Prostate gland (tissue), 2 donors: ENCODE measurements around the gene PCNX1.

Source experiments
- POLR2A ChIP-seq: fragments of 450-650 bp; IDR thresholded peaks from one replicate; pipeline ENCODE4 v1.6.1; 2016; ENCODE audit warnings: antibody characterized with exemption, mild to moderate bottlenecking
- POLR2AphosphoS5 ChIP-seq: sonication (generic); formaldehyde crosslinking; IDR thresholded peaks from one replicate; pipeline ENCODE4 v1.6.1; 2017; ENCODE audit warnings: antibody characterized with exemption
- TF ChIP-seq, protein P1 (sequence below), 4 experiments: fragments of 200-600 bp in 2 of 4; fragments of 450-650 bp in 2 of 4; sonication (generic) in 2 of 4; IDR thresholded peaks; 1 replicate in 3 of 4; 2 replicates in 1 of 4; pipeline ENCODE4 v1.5.1; 2016 to 2019; ENCODE audit warnings: antibody characterized with exemption in 4 of 4, mild to moderate bottlenecking in 2 of 4, moderate library complexity in 2 of 4

DNA sequence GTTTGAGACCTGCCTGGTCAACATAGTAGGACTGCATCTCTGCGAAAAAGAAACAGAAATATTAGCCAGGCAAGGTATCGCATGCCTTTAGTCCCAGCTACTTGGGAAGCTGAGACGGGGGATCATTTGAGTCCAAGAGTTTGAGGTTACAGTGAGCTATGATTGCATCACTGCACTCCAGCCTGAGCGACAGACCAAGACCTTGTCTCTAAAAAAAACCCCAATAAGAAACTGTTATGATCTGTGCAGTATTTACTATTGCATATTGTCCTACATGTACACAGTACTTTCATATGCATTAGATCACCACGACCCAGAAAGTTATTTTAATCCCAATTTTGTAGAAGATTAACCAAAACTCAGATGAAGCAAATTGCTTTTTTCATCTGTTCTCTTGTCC, 187.5 kb downstream of the PCNX1 start:
- TF ChIP-seq POLR2AphosphoS5 (no peak), POLR2A (no peak)
- TF ChIP-seq, protein P1, sequence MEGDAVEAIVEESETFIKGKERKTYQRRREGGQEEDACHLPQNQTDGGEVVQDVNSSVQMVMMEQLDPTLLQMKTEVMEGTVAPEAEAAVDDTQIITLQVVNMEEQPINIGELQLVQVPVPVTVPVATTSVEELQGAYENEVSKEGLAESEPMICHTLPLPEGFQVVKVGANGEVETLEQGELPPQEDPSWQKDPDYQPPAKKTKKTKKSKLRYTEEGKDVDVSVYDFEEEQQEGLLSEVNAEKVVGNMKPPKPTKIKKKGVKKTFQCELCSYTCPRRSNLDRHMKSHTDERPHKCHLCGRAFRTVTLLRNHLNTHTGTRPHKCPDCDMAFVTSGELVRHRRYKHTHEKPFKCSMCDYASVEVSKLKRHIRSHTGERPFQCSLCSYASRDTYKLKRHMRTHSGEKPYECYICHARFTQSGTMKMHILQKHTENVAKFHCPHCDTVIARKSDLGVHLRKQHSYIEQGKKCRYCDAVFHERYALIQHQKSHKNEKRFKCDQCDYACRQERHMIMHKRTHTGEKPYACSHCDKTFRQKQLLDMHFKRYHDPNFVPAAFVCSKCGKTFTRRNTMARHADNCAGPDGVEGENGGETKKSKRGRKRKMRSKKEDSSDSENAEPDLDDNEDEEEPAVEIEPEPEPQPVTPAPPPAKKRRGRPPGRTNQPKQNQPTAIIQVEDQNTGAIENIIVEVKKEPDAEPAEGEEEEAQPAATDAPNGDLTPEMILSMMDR (IDR thresholded peaks at IDR 0.05): no peak
